ENCODE measurements around the gene MCC.

DNA sequence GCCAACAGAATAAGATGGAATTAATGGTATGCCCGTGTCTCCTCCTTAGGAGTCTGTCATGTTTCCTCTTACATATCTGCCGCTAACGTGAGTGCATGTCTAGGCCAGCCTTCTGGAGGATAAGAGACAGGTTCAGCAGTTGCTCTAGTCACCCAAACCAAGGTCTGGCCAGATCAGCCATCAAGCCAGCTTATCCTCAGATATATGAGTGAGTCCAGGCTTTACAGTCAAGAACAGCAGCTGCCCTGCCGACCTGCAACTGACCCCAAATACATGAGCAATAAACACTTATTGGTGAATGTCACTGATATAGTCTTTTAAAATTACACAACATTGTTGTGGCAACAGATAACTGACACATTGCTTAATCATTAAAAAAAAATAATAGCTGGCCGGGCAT lies 177.0 kb downstream of the MCC start:
- TF ChIP-seq CTCF (IDR thresholded peaks at IDR 0.05) (no peak), POLR2A (IDR thresholded peaks at IDR 0.05) (no peak)

All from uterus (tissue), 2 donors.